IMR-90 (cell line): ENCODE results near the gene KLHDC2. TPM values are rescaled to one million over a fixed set of nuclear protein-coding genes. Genes with fewer than 3 reads are reported as not detected.

Source experiments
- ATAC-seq: fragments of 200-7000 bp; cut with Tn5 transposase; 2 replicates; pipeline ENCODE4 v1.9.1; 2020; ENCODE audit warnings: low read depth, mild to moderate bottlenecking, moderate library complexity
- BruUV-seq: library from RNA; stranded (reverse); fragments of 400-500 nt; replicated peaks from 2 replicates; lab custom pipeline; 2021; lab: Mats Ljungman, UMichigan
- CTCF ChIA-PET: fragments of 300-600 bp; formaldehyde crosslinking; extraction: SDS; loops from one replicate; lab custom pipeline; 2021; ENCODE audit warnings: antibody characterized with exemption; lab: Yijun Ruan, JAX
- POLR2A ChIA-PET: fragments of 300-600 bp; sonication (Branson Sonifier 250); formaldehyde crosslinking; loops from one replicate; lab custom pipeline; 2022; ENCODE audit warnings: antibody characterized with exemption; ENCODE audit not compliant: unreplicated experiment; lab: Charles Lee
- DNase-seq: peaks from one replicate; pipeline ENCODE4 v3.0.0; 2013
- H2AFZ ChIP-seq: replicated peaks from 2 replicates; pipeline ENCODE3; 2013; ENCODE audit warnings: low read length, mild to moderate bottlenecking; ENCODE audit not compliant: poor library complexity
- H2AK5ac ChIP-seq: 2 replicates; pipeline ENCODE4 v1.6.1; 2013; ENCODE audit warnings: low read depth, low read length, inconsistent platforms
- H2AK9ac ChIP-seq: replicated peaks from 2 replicates; pipeline ENCODE3; 2013; ENCODE audit warnings: mild to moderate bottlenecking, low read depth, low read length, moderate library complexity; ENCODE audit not compliant: poor library complexity
- H2BK120ac ChIP-seq: 2 replicates; pipeline ENCODE4 v1.6.1; 2013; ENCODE audit warnings: low read depth, low read length, inconsistent platforms
- H2BK15ac ChIP-seq: 3 replicates; pipeline ENCODE4 v1.6.1; 2013; ENCODE audit warnings: low read depth, low read length, inconsistent platforms
- H2BK20ac ChIP-seq: 2 replicates; pipeline ENCODE4 v1.6.1; 2013; ENCODE audit warnings: low read depth, mild to moderate bottlenecking, inconsistent platforms, low read length, moderate library complexity
- H2BK5ac ChIP-seq: 2 replicates; pipeline ENCODE4 v1.6.1; 2013; ENCODE audit warnings: mild to moderate bottlenecking, low read depth, low read length, inconsistent platforms; ENCODE audit not compliant: poor library complexity, severe bottlenecking
- H3K14ac ChIP-seq: replicated peaks from 2 replicates; pipeline ENCODE4 v1.6.1; 2013; ENCODE audit warnings: low read depth, low read length, inconsistent platforms
- H3K18ac ChIP-seq: 2 replicates; pipeline ENCODE4 v1.6.1; 2013; ENCODE audit warnings: low read depth, low read length, control low read depth
- H3K23ac ChIP-seq: 2 replicates; pipeline ENCODE4 v1.6.1; 2013; ENCODE audit warnings: low read depth, low read length, inconsistent platforms
- H3K27ac ChIP-seq: 2 replicates; pipeline ENCODE4 v1.5.1; 2013; ENCODE audit warnings: mild to moderate bottlenecking, control low read depth, low read length; ENCODE audit not compliant: insufficient read depth
- H3K27me3 ChIP-seq: 2 replicates; pipeline ENCODE4 v1.6.1; 2013; ENCODE audit warnings: low read length; ENCODE audit not compliant: control insufficient read depth, insufficient read depth
- H3K36me3 ChIP-seq: 2 replicates; pipeline ENCODE4 v1.6.1; 2013; ENCODE audit warnings: low read length, mixed read lengths; ENCODE audit not compliant: control insufficient read depth, insufficient read depth
- H3K4ac ChIP-seq: 2 replicates; pipeline ENCODE4 v1.6.1; 2013; ENCODE audit warnings: low read depth, low read length, inconsistent platforms
- H3K4me1 ChIP-seq: 2 replicates; pipeline ENCODE4 v1.6.1; 2013; ENCODE audit warnings: low read length, mixed read lengths; ENCODE audit not compliant: control insufficient read depth, insufficient read depth
- H3K4me2 ChIP-seq: 2 replicates; pipeline ENCODE4 v1.6.1; 2013; ENCODE audit warnings: low read depth, mild to moderate bottlenecking, control low read depth, low read length, moderate library complexity
- H3K4me3 ChIP-seq: 2 replicates; pipeline ENCODE4 v1.5.1; 2013; ENCODE audit warnings: low read depth, mild to moderate bottlenecking, control low read depth, low read length, moderate library complexity; ENCODE audit not compliant: insufficient read depth
- H3K56ac ChIP-seq: 2 replicates; pipeline ENCODE4 v1.6.1; 2013; ENCODE audit warnings: low read length, inconsistent platforms; ENCODE audit not compliant: insufficient read depth; ENCODE audit errors: extremely low read depth
- H3K79me1 ChIP-seq, 2 experiments: 2 replicates each; pipeline ENCODE4 v1.6.1; 2013; ENCODE audit warnings: low read length in 2 of 2, inconsistent platforms in 1 of 2, low read depth in 1 of 2
- H3K9ac ChIP-seq: 2 replicates; pipeline ENCODE4 v1.6.1; 2013; ENCODE audit warnings: low read depth, low read length, control low read depth
- H3K9me1 ChIP-seq: 2 replicates; pipeline ENCODE4 v1.6.1; 2013; ENCODE audit warnings: low read length, inconsistent platforms; ENCODE audit not compliant: insufficient read depth
- H3K9me3 ChIP-seq: 2 replicates; pipeline ENCODE4 v1.6.1; 2013; ENCODE audit warnings: low read length; ENCODE audit not compliant: control insufficient read depth, insufficient read depth
- H4K20me1 ChIP-seq: 2 replicates; pipeline ENCODE4 v1.6.1; 2013; ENCODE audit warnings: low read length, inconsistent platforms; ENCODE audit not compliant: insufficient read depth
- H4K5ac ChIP-seq: 2 replicates; pipeline ENCODE4 v1.6.1; 2013; ENCODE audit warnings: mild to moderate bottlenecking, low read depth, low read length, control low read depth
- H4K8ac ChIP-seq, 2 experiments: 2 replicates each; pipeline ENCODE4 v1.6.1; 2013; ENCODE audit warnings: low read depth in 2 of 2, low read length in 2 of 2, control low read depth in 1 of 2, inconsistent platforms in 1 of 2
- H4K91ac ChIP-seq: 2 replicates; pipeline ENCODE4 v1.6.1; 2013; ENCODE audit warnings: low read depth, low read length, inconsistent platforms; ENCODE audit not compliant: insufficient read depth
- CEBPB ChIP-seq: IDR thresholded peaks from 2 replicates; pipeline ENCODE4 v1.6.1; 2012; ENCODE audit warnings: low read depth, low read length, improper control_type of control experiment
- CHD1 ChIP-seq: IDR thresholded peaks from 2 replicates; pipeline ENCODE4 v1.6.1; 2012; ENCODE audit warnings: low read depth, low read length, improper control_type of control experiment
- MAFK ChIP-seq: IDR thresholded peaks from 2 replicates; pipeline ENCODE4 v1.6.1; 2012; ENCODE audit warnings: low read depth, low read length, improper control_type of control experiment
- MAZ ChIP-seq: IDR thresholded peaks from 2 replicates; pipeline ENCODE4 v1.6.1; 2012; ENCODE audit warnings: low read depth, mild to moderate bottlenecking, low read length, improper control_type of control experiment, moderate library complexity, borderline replicate concordance
- POLR2A ChIP-seq: IDR thresholded peaks from 2 replicates; pipeline ENCODE4 v1.6.1; 2012; ENCODE audit warnings: mild to moderate bottlenecking, low read depth, low read length
- RAD21 ChIP-seq: IDR thresholded peaks from 2 replicates; pipeline ENCODE4 v1.6.1; 2012; ENCODE audit warnings: low read length, improper control_type of control experiment
- RCOR1 ChIP-seq: IDR thresholded peaks from 2 replicates; pipeline ENCODE4 v1.6.1; 2012; ENCODE audit warnings: mild to moderate bottlenecking, low read length, improper control_type of control experiment; ENCODE audit not compliant: insufficient replicate concordance
- RFX5 ChIP-seq: IDR thresholded peaks from 2 replicates; pipeline ENCODE4 v1.8.0; 2012; ENCODE audit warnings: low read depth, mild to moderate bottlenecking, low read length, moderate library complexity
- WGBS, 2 experiments: methylation state at CpG; one replicate each; pipeline versions ENCODE4 v1.1.5 to v1.1.7; 2013; ENCODE audit warnings: missing lambda C conversion rate in 2 of 2; ENCODE audit not compliant: insufficient read length in 1 of 2; ENCODE audit errors: extremely low coverage in 2 of 2; 5-methylcytosine and 5-hydroxymethylcytosine counted together
- dilution Hi-C: fragments of 300-500 bp; cut with HindIII; formaldehyde crosslinking; loops from one replicate; pipeline ENCODE4 v1.14.3; 2018; ENCODE audit warnings: low sequenced_read_pairs; ENCODE audit not compliant: unreplicated experiment
- in situ Hi-C: fragments of 300-500 bp; cut with MboI; formaldehyde crosslinking; loops from 3 replicates; pipeline ENCODE4 v1.14.3; 2019; ENCODE audit warnings: low sequenced_read_pairs, inconsistent platforms, mixed read lengths
- intact Hi-C: fragments of 100-400 bp; cut with micrococcal nuclease; formaldehyde crosslinking; loops from 2 replicates; pipeline ENCODE4 v1.10.0; 2022
- polyA plus RNA-seq, 3 experiments: library from polyadenylated mRNA; depleted of rRNA; stranded (reverse); fragments of >200 nt; gene quantifications; 2 replicates each; pipeline ENCODE4 v1.2.3, GENCODE V29; 2012; ENCODE audit warnings: low replicate concordance in 1 of 3
- total RNA-seq: library from RNA; depleted of rRNA; stranded (reverse); fragments of >200 nt; gene quantifications from 2 replicates; pipeline ENCODE4 v1.2.3, GENCODE V29; 2012

KLHDC2 gene
- total and polyA plus RNA-seq, 2 of the 4 experiments (the other 2 are of a cell fraction), result 29.2 to 41.8 TPM

GRCh38 chr14:49816844-49817243 lies 48.9 kb downstream of the KLHDC2 start:
- Histone ChIP-seq H2BK20ac (no peak overlapping the region), H4K91ac (no peak overlapping the region), H4K20me1 (no peaks in the 10 kb centered on the region), H3K14ac (no peak overlapping the region), H2BK120ac (no peak overlapping the region), H3K4me3 (no peak overlapping the region), H3K27me3 (no peaks in the 10 kb centered on the region), H2AK5ac (no peak overlapping the region), H3K36me3 (peaks cover 43% of the 10 kb centered on the region), H3K9me1 (no peaks in the 10 kb centered on the region), H2AFZ (no peak overlapping the region), H3K27ac (no peak overlapping the region), H3K18ac (no peak overlapping the region), H3K9me3 (peaks cover 4% of the 10 kb centered on the region; the same call in 1 of the 2 replicates), H3K79me1 (no peaks in the 10 kb centered on the region), H3K9ac (no peak overlapping the region), H3K4me2 (no peak overlapping the region), H3K56ac (no peak overlapping the region), H3K23ac (no peak overlapping the region), H3K4ac (no peak overlapping the region), H4K8ac (no peak overlapping the region), H2BK15ac (no peak overlapping the region), H2AK9ac (no peak overlapping the region), H4K5ac (no peak overlapping the region), H3K4me1 (no peaks in the 10 kb centered on the region), H2BK5ac (no peak overlapping the region)
- no TSS peak for BruUV-seq
- ATAC-seq, result no peak
- ChIA-PET POLR2A (no interaction called here), CTCF (no interaction called here)
- intact Hi-C loops, result no loop called here
- in situ Hi-C loops, result no loop called here
- no peak for DNase-seq
- no CpG with 5 or more reads among the region's 3 CpGs for WGBS, 2 experiments
- dilution Hi-C loops, result no loop called here
- TF ChIP-seq POLR2A (no peak), CEBPB (no peak), MAFK (no peak), RAD21 (no peak), CHD1 (no peak), MAZ (no peak), RFX5 (no peak), RCOR1 (no peak)
